ENCODE results near the gene FGFBP3. TPM values are rescaled to one million over a fixed set of nuclear protein-coding genes. Genes with fewer than 3 reads are reported as not detected.

FGFBP3 gene
- total and polyA plus RNA-seq, 2 donors (not counting 3 experiments of a cell fraction or from before 2014, with no cell fraction given) = 0.11 to 0.38 TPM

DNA sequence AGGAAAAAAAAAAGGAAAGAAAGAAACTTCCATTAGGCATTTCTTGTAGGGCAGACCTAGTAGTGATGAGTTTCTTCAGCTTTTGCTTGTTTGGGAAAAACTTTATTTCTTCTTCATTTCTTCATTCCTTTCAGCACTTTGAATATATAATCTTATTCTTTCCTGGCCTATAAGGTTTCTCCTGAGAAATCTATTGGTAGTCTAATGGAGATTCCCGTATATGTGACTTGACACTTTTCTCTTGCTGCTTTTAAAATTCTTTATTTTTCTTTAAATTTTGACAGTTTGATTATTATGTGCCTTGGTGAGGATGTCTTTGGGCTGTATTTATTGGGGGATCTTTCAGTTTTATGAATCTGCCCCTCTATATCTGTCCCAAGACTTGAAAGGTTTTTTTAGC lies 10.4 kb upstream of the FGFBP3 start:
- H3K27ac ChIP-seq (ENCODE audit: insufficient read depth, low read depth, low read length) = no peak overlapping the region
- H3K4me2 ChIP-seq (ENCODE audit: insufficient read depth, low read length) = no peak overlapping the region
- H3K9ac ChIP-seq (replicated peaks; ENCODE audit: extremely low read depth, insufficient read depth, low read length) = no peak overlapping the region
- POLR2A ChIA-PET = no interaction called here
- CTCF ChIA-PET = interaction anchor here (1.0 kb wide), 1 partner anchor 123 kb away, joined by 3 read pairs; no protein-coding TSS in a partner anchor
- FAIRE-seq (no peak), DNase-seq (ENCODE audit: low read depth, low spot score) (no peak)
- H4K20me1 ChIP-seq (replicated peaks; ENCODE audit: control insufficient read depth, extremely low read depth, insufficient read depth, low read length) = no peaks in the 10 kb centered on the region
- no peaks in the 10 kb centered on the region for H3K36me3 ChIP-seq (ENCODE audit: control insufficient read depth in 2 of 2, extremely low read depth in 1 of 2, insufficient read depth in 2 of 2, low read length in 2 of 2)
- no peaks in the 10 kb centered on the region for H3K9me3 ChIP-seq (replicated peaks; ENCODE audit: control insufficient read depth, insufficient read depth, low read length)
- dilution Hi-C loops (cut with MboI; ENCODE audit: extremely low pct_ligation_motif_present, low sequenced_read_pairs) (no loop called here), intact Hi-C loops (cut with micrococcal nuclease) (loop anchor here (5.0 kb wide), 2 partner anchors 122 to 512 kb away; partner anchors contain the start of gene TNKS2)
- H3K4me1 ChIP-seq (ENCODE audit: control insufficient read depth, extremely low read depth, insufficient read depth, low read length) = peaks cover 5% of the 10 kb centered on the region
- H3K4me3 ChIP-seq (replicated peaks in 1 of 3; ENCODE audit: insufficient read depth in 1 of 3, low read depth in 1 of 3, low read length in 3 of 3) = no peak overlapping the region
- no peaks in the 10 kb centered on the region for H3K9me1 ChIP-seq (replicated peaks; ENCODE audit: control insufficient read depth, extremely low read depth, insufficient read depth, low read length)
- peaks cover 8% of the 10 kb centered on the region for H3K79me2 ChIP-seq (ENCODE audit: control insufficient read depth, insufficient read depth, low read length)
- peaks cover 2 to 4% of the 10 kb centered on the region in 2 experiments for H3K27me3 ChIP-seq (ENCODE audit: control insufficient read depth in 2 of 2, insufficient read depth in 2 of 2, low read length in 2 of 2)
- no TSS peak for BruUV-seq (replicated peaks)
- no peak overlapping the region for H2AFZ ChIP-seq (ENCODE audit: low read depth, low read length)
- TF ChIP-seq EZH2 (IDR thresholded peaks at IDR 0.05; ENCODE audit: borderline replicate concordance, low read depth, low read length, severe bottlenecking) (no peak), JUN (IDR thresholded peaks at IDR 0.05; ENCODE audit: borderline replicate concordance, insufficient read depth, insufficient read length, low read depth) (no peak), POLR2A (IDR thresholded peaks at IDR 0.05; ENCODE audit: low read depth, low read length) (no peak), GATA2 (IDR thresholded peaks at IDR 0.05; ENCODE audit: insufficient read depth, insufficient read length, low read depth, low read length) (no peak), POLR2AphosphoS5 (IDR thresholded peaks at IDR 0.05; ENCODE audit: insufficient read depth, low read depth, low read length) (no peak), FOS (IDR thresholded peaks at IDR 0.05; ENCODE audit: borderline replicate concordance, insufficient read depth, low read length) (no peak), MYC (IDR thresholded peaks at IDR 0.05; ENCODE audit: low read depth, low read length) (no peak)
- TF ChIP-seq, protein P1, sequence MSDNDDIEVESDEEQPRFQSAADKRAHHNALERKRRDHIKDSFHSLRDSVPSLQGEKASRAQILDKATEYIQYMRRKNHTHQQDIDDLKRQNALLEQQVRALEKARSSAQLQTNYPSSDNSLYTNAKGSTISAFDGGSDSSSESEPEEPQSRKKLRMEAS (IDR thresholded peaks at IDR 0.05; ENCODE audit: insufficient read depth, insufficient read length) = no peak
- TF ChIP-seq, protein P2, sequence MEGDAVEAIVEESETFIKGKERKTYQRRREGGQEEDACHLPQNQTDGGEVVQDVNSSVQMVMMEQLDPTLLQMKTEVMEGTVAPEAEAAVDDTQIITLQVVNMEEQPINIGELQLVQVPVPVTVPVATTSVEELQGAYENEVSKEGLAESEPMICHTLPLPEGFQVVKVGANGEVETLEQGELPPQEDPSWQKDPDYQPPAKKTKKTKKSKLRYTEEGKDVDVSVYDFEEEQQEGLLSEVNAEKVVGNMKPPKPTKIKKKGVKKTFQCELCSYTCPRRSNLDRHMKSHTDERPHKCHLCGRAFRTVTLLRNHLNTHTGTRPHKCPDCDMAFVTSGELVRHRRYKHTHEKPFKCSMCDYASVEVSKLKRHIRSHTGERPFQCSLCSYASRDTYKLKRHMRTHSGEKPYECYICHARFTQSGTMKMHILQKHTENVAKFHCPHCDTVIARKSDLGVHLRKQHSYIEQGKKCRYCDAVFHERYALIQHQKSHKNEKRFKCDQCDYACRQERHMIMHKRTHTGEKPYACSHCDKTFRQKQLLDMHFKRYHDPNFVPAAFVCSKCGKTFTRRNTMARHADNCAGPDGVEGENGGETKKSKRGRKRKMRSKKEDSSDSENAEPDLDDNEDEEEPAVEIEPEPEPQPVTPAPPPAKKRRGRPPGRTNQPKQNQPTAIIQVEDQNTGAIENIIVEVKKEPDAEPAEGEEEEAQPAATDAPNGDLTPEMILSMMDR (IDR thresholded peaks at IDR 0.05; ENCODE audit: extremely low read depth in 1 of 2, insufficient read depth in 1 of 2, low read depth in 1 of 2, low read length in 2 of 2) = no peak

Measured in endothelial cell of umbilical vein (primary cell).